Mammary epithelial cell (primary cell): ENCODE results near the gene TEX12.

Experiments used
- EZH2 ChIP-seq: IDR thresholded peaks from 2 replicates; pipeline ENCODE4 v1.6.1; 2012; ENCODE audit warnings: low read length, inconsistent platforms, borderline replicate concordance
- TF ChIP-seq, protein P1 (sequence below), 2 donors: IDR thresholded peaks in 1 of 2; conservative IDR thresholded peaks in 1 of 2; 2 replicates each; pipeline ENCODE4 v1.5.1; 2011 to 2012; ENCODE audit warnings: inconsistent platforms in 2 of 2, low read length in 2 of 2, mild to moderate bottlenecking in 2 of 2, control low read depth in 1 of 2, low read depth in 1 of 2; ENCODE audit not compliant: insufficient read depth in 1 of 2; ENCODE audit errors: extremely low read depth in 1 of 2

DNA sequence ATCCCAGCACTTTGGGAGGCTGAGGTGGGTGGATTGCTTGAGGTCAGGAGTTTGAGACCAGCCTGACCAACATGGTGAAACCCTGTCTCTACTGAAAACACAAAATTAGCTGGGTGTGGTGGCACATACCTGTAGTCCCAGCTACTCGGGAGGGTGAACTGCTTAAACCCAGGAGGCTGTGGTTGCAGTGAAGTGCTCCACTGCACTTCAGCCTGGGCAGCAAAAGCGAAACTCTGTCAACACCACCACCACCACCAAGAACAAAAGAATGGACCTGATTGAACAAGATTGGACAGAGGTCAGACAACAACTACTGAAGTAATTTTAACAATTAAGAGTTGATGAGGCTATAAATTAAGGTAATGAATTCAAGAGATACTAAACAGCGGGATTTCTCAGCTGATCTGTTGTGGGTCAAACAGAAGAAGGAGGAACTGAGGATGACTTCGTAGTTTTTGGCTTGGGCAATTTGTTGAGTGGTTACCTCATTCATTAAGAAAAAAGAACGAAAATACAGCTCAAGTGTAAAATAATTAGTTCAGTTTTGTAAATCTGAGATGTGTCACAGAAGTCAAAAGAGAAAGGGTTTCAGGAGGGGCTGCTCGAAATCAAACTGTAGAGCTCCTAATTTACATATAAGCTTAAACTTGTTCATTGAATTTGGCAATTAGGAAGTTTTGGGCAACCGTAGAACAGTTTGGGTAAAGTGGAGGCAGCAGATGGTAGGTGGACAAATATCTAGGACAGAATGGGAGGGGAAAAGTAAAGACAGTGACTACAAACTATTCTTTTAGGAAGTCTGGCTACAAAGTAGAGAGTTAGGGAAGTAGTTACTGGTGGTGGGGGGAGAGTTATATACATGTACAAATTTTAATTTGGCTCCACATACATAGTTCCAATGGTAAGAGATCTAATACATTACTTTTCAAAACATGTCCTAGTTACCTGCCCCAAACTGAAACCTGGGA is 7.8 kb upstream of the TEX12 start:
- TF ChIP-seq, protein P1, sequence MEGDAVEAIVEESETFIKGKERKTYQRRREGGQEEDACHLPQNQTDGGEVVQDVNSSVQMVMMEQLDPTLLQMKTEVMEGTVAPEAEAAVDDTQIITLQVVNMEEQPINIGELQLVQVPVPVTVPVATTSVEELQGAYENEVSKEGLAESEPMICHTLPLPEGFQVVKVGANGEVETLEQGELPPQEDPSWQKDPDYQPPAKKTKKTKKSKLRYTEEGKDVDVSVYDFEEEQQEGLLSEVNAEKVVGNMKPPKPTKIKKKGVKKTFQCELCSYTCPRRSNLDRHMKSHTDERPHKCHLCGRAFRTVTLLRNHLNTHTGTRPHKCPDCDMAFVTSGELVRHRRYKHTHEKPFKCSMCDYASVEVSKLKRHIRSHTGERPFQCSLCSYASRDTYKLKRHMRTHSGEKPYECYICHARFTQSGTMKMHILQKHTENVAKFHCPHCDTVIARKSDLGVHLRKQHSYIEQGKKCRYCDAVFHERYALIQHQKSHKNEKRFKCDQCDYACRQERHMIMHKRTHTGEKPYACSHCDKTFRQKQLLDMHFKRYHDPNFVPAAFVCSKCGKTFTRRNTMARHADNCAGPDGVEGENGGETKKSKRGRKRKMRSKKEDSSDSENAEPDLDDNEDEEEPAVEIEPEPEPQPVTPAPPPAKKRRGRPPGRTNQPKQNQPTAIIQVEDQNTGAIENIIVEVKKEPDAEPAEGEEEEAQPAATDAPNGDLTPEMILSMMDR (conservative IDR thresholded peaks at IDR 0.05 in 1 of 2, IDR thresholded peaks at IDR 0.05 in 1 of 2; ENCODE audit: extremely low read depth in 1 of 2, insufficient read depth in 1 of 2, low read depth in 1 of 2, low read length in 2 of 2), result no peak
- no peak for TF ChIP-seq EZH2
